HCT116 (cell line): Measurements from ENCODE around the gene PTGR3. TPM values are rescaled to one million over a fixed set of nuclear protein-coding genes. Genes with fewer than 3 reads are reported as not detected.

Source experiments
- ATAC-seq: fragments of 200-7000 bp; cut with Tn5 transposase; 2 replicates; pipeline ENCODE4 v1.9.1; 2020; ENCODE audit warnings: mild to moderate bottlenecking, moderate library complexity
- BruUV-seq: library from RNA; stranded (reverse); fragments of 400-500 nt; replicated peaks from 2 replicates; lab custom pipeline; 2021; lab: Mats Ljungman, UMichigan
- CTCF ChIA-PET: fragments of 300-600 bp; sonication (Branson Sonifier 250); formaldehyde crosslinking; loops from one replicate; lab custom pipeline; 2021; ENCODE audit warnings: antibody characterized with exemption; lab: Charles Lee
- POLR2A ChIA-PET: fragments of 300-600, 350-600 bp; sonication (Branson Sonifier 250); formaldehyde crosslinking; loops from one replicate; lab custom pipeline; 2021; ENCODE audit warnings: antibody characterized with exemption; lab: Charles Lee
- RAD21 ChIA-PET, 2 experiments: fragments of 300-600 bp; sonication (Branson Sonifier 250); formaldehyde crosslinking; loops; one replicate each; lab custom pipeline; 2023; ENCODE audit warnings: low total read pairs in 2 of 2; ENCODE audit not compliant: uncharacterized antibody in 2 of 2, unreplicated experiment in 2 of 2, low non-redundant PET in 1 of 2; lab: Charles Lee
- DNase-seq: peaks from one replicate; pipeline ENCODE4 v3.0.0-alpha.2; 2010; ENCODE audit warnings: low read depth, low spot score
- H2AFZ ChIP-seq: fragments of 200-600 bp; shearing (Covaris generic), sonication (generic); 2 replicates; pipeline ENCODE4 v1.6.1; 2017; ENCODE audit warnings: low read depth, mixed run types, mixed read lengths, antibody characterized with exemption, low read length; ENCODE audit not compliant: poor library complexity, severe bottlenecking
- H3K27ac ChIP-seq: 2 replicates; pipeline ENCODE4 v1.5.1; 2012; ENCODE audit warnings: low read depth, low read length
- H3K27me3 ChIP-seq: fragments of 200-600 bp; sonication (generic); 2 replicates; pipeline ENCODE4 v1.6.1; 2016; ENCODE audit warnings: mixed run types, low read length, mixed read lengths; ENCODE audit not compliant: insufficient read depth
- H3K36me3 ChIP-seq, 2 experiments: fragments of 200-500 bp in 1 of 2; fragments of 200-600 bp in 1 of 2; sonication (Bioruptor generic) in 1 of 2; sonication (generic) in 1 of 2; 2 replicates each; pipeline versions ENCODE4 v1.5.1 to v1.6.1; 2014 to 2016; ENCODE audit warnings: low read length in 2 of 2, inconsistent platforms in 1 of 2, mixed read lengths in 1 of 2, mixed run types in 1 of 2; ENCODE audit not compliant: insufficient read depth in 2 of 2, control insufficient read depth in 1 of 2
- H3K4me1 ChIP-seq, 2 experiments: fragments of 200-600 bp in 1 of 2; sonication (generic) in 1 of 2; 2 replicates each; pipeline versions ENCODE4 v1.5.1 to v1.6.1; 2012 to 2017; ENCODE audit warnings: low read length in 2 of 2, inconsistent platforms in 1 of 2, mild to moderate bottlenecking in 1 of 2, mixed read lengths in 1 of 2, mixed run types in 1 of 2, moderate library complexity in 1 of 2; ENCODE audit not compliant: insufficient read depth in 2 of 2, control insufficient read depth in 1 of 2
- H3K4me2 ChIP-seq: fragments of 200-600 bp; sonication (generic); 2 replicates; pipeline ENCODE4 v1.6.1; 2017; ENCODE audit warnings: mixed run types, low read length, mixed read lengths
- H3K4me3 ChIP-seq, 2 experiments: fragments of 200-600 bp in 1 of 2; sonication (generic) in 1 of 2; replicated peaks in 1 of 2; 2 replicates each; pipeline ENCODE4 v1.5.1; 2011 to 2016; ENCODE audit warnings: low read length in 2 of 2, control low read depth in 1 of 2, low read depth in 1 of 2, mild to moderate bottlenecking in 1 of 2, mixed read lengths in 1 of 2, mixed run types in 1 of 2
- H3K79me2 ChIP-seq: fragments of 200-600 bp; sonication (generic); 2 replicates; pipeline ENCODE4 v1.6.1; 2017; ENCODE audit warnings: mild to moderate bottlenecking, mixed run types, low read length, moderate library complexity, mixed read lengths; ENCODE audit not compliant: insufficient read depth
- H3K9ac ChIP-seq: fragments of 200-600 bp; sonication (generic); 2 replicates; pipeline ENCODE4 v1.6.1; 2016; ENCODE audit warnings: low read length, mixed read lengths
- H3K9me2 ChIP-seq: fragments of 200-600 bp; sonication (generic), shearing (Covaris generic); 2 replicates; pipeline ENCODE4 v1.6.1; 2017; ENCODE audit warnings: mixed run types, mild to moderate bottlenecking, moderate library complexity; ENCODE audit not compliant: insufficient read depth
- H3K9me3 ChIP-seq, 2 experiments: fragments of 200-500 bp in 1 of 2; fragments of 200-600 bp in 1 of 2; sonication (Bioruptor generic) in 1 of 2; sonication (generic) in 1 of 2; 2 replicates each; pipeline ENCODE4 v1.6.1; 2014 to 2017; ENCODE audit warnings: low read length in 2 of 2, mixed read lengths in 2 of 2, inconsistent platforms in 1 of 2, low read depth in 1 of 2, mild to moderate bottlenecking in 1 of 2, mixed run types in 1 of 2, moderate library complexity in 1 of 2; ENCODE audit not compliant: control insufficient read depth in 1 of 2, insufficient read depth in 1 of 2
- H4K20me1 ChIP-seq: fragments of 200-600 bp; sonication (generic), shearing (Covaris generic); 2 replicates; pipeline ENCODE4 v1.6.1; 2017; ENCODE audit warnings: mixed run types, mild to moderate bottlenecking, moderate library complexity; ENCODE audit not compliant: insufficient read depth
- CEBPB ChIP-seq: IDR thresholded peaks from 2 replicates; pipeline ENCODE4 v1.6.1; 2012; ENCODE audit warnings: low read depth
- ELF1 ChIP-seq: IDR thresholded peaks from 2 replicates; pipeline ENCODE4 v1.6.1; 2012; ENCODE audit warnings: low read depth, borderline replicate concordance
- EZH2 ChIP-seq: fragments of 200-600 bp; sonication (generic); IDR thresholded peaks from 2 replicates; pipeline ENCODE4 v1.6.1; 2017; ENCODE audit warnings: antibody characterized with exemption, mixed run types
- FOSL1 ChIP-seq: IDR thresholded peaks from 2 replicates; pipeline ENCODE4 v1.6.1; 2012; ENCODE audit warnings: low read depth
- POLR2A ChIP-seq: IDR thresholded peaks from 2 replicates; pipeline ENCODE4 v1.7.0; 2011; ENCODE audit warnings: borderline replicate concordance; ENCODE audit not compliant: insufficient read depth, insufficient read length; ENCODE audit errors: extremely low read depth
- POLR2AphosphoS5 ChIP-seq: IDR thresholded peaks from 2 replicates; pipeline ENCODE4 v1.6.1; 2011; ENCODE audit warnings: mild to moderate bottlenecking, low read depth, low read length, moderate library complexity
- RAD21 ChIP-seq: IDR thresholded peaks from 2 replicates; pipeline ENCODE4 v1.6.1; 2012; ENCODE audit warnings: low read depth, mild to moderate bottlenecking
- ZNF274 ChIP-seq: fragments of 200-500 bp; sonication (Bioruptor generic); IDR thresholded peaks from 2 replicates; pipeline ENCODE4 v1.6.1; 2014; ENCODE audit warnings: mild to moderate bottlenecking, low read depth, low read length, inconsistent platforms
- intact Hi-C: fragments of 100-400 bp; cut with micrococcal nuclease; formaldehyde crosslinking; loops from 2 replicates; pipeline ENCODE4 v1.10.0; 2022
- total RNA-seq: library from RNA; stranded (reverse); gene quantifications from one replicate; pipeline ENCODE4 v1.2.1, GENCODE V29; 2021; ENCODE audit not compliant: unreplicated experiment
- TF ChIP-seq, protein P1 (sequence below): IDR thresholded peaks from 2 replicates; pipeline ENCODE4 v1.6.1; 2012; ENCODE audit warnings: low read depth
- TF ChIP-seq, protein P2 (sequence below): IDR thresholded peaks from 2 replicates; pipeline ENCODE4 v1.6.1; 2012
- TF ChIP-seq, protein P3 (sequence below): IDR thresholded peaks from 2 replicates; pipeline ENCODE4 v1.6.1; 2012
- TF ChIP-seq, protein P4 (sequence below): IDR thresholded peaks from 2 replicates; pipeline ENCODE4 v1.6.1; 2011; ENCODE audit warnings: mild to moderate bottlenecking, low read length, moderate library complexity; ENCODE audit not compliant: insufficient replicate concordance; ENCODE audit errors: extremely low read depth

PTGR3 gene
- total RNA-seq, 1 experiment from 2014 or later: 25.3 TPM

DNA sequence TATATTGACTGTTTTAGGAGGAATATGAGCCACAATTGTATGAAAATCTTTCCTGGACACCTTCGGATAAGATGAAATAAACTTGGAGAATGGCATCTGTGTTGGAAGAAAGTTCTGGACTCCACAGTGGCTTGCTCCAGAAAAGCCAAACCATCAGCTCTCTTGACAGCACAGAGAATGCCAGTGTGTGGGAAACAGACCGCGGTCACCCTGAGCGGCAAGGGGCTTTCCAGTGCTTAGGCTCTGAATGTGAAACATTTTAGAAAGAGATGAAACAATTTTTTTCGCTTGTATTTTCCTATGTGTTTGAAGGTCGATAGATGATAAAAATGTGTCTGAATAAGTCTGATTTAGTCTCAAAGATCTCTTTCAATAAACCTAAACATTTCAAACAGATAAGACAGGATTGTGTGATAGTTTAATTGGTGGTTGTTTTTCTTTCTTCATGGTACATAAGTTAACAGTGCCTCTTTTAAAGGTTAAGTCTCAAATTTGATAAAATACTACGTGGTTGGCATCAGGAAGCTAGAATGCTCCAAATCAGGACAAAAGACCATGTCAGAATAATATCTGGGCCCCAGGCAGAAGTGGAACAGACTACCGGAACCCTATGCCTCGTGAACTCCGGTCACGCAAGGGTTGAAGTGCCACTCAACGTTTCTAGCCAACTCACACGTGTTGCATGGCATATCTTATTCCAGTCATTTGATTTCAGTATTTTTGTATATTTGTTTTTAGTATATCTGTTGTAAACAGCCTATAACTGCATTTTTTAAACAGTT, 28.9 kb downstream of the PTGR3 start (continued):
- TF ChIP-seq, protein P1, sequence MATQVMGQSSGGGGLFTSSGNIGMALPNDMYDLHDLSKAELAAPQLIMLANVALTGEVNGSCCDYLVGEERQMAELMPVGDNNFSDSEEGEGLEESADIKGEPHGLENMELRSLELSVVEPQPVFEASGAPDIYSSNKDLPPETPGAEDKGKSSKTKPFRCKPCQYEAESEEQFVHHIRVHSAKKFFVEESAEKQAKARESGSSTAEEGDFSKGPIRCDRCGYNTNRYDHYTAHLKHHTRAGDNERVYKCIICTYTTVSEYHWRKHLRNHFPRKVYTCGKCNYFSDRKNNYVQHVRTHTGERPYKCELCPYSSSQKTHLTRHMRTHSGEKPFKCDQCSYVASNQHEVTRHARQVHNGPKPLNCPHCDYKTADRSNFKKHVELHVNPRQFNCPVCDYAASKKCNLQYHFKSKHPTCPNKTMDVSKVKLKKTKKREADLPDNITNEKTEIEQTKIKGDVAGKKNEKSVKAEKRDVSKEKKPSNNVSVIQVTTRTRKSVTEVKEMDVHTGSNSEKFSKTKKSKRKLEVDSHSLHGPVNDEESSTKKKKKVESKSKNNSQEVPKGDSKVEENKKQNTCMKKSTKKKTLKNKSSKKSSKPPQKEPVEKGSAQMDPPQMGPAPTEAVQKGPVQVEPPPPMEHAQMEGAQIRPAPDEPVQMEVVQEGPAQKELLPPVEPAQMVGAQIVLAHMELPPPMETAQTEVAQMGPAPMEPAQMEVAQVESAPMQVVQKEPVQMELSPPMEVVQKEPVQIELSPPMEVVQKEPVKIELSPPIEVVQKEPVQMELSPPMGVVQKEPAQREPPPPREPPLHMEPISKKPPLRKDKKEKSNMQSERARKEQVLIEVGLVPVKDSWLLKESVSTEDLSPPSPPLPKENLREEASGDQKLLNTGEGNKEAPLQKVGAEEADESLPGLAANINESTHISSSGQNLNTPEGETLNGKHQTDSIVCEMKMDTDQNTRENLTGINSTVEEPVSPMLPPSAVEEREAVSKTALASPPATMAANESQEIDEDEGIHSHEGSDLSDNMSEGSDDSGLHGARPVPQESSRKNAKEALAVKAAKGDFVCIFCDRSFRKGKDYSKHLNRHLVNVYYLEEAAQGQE: no peak
- TF ChIP-seq ZNF274 (no peak), POLR2AphosphoS5 (no peak), POLR2A (no peak), ELF1 (no peak)
- TF ChIP-seq, protein P2, sequence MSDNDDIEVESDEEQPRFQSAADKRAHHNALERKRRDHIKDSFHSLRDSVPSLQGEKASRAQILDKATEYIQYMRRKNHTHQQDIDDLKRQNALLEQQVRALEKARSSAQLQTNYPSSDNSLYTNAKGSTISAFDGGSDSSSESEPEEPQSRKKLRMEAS: no peak

DNA sequence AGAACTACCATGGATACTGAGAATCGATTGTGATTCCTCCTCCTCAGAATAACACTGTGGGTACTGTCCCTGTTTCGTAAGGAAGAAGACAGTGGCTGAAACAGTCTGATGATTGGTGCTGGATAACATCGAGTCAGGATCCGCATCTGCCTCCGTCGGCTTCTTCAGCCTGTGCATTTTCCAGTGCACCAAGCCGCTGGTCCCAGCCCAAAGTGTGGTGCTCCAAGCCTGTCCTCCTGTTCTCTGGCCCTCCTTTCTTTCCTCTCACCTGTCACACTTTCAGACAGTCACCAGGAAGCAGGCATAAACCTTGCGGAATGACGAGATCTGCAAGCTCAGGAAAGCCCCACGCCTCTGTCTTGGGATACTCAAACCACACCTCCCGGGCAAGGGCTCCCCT, 30.6 kb downstream of the PTGR3 start:
- no peak overlapping the region for H3K4me3 ChIP-seq
- H3K79me2 ChIP-seq: no peaks in the 10 kb centered on the region
- H3K36me3 ChIP-seq: no peaks in the 10 kb centered on the region
- intact Hi-C loops: no loop called here
- H3K9me2 ChIP-seq: no peaks in the 10 kb centered on the region
- H3K4me1 ChIP-seq: peaks cover 2 to 10% of the 10 kb centered on the region in 2 experiments
- no peak overlapping the region for H3K4me2 ChIP-seq
- no peaks in the 10 kb centered on the region for H4K20me1 ChIP-seq
- ATAC-seq (no peak), DNase-seq (no peak)
- no peak overlapping the region for H2AFZ ChIP-seq
- BruUV-seq: no TSS peak
- ChIA-PET POLR2A (no interaction called here), CTCF (no interaction called here), RAD21 (no interaction called here)
- no peaks in the 10 kb centered on the region for H3K9me3 ChIP-seq
- H3K9ac ChIP-seq: no peak overlapping the region
- no peaks in the 10 kb centered on the region for H3K27me3 ChIP-seq
- H3K27ac ChIP-seq: no peak overlapping the region
- TF ChIP-seq, protein P1: no peak
- TF ChIP-seq FOSL1 (no peak), EZH2 (no peak), POLR2AphosphoS5 (no peak), CEBPB (no peak), RAD21 (no peak)
- TF ChIP-seq, protein P3, sequence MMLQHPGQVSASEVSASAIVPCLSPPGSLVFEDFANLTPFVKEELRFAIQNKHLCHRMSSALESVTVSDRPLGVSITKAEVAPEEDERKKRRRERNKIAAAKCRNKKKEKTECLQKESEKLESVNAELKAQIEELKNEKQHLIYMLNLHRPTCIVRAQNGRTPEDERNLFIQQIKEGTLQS: no peak
- TF ChIP-seq, protein P4, sequence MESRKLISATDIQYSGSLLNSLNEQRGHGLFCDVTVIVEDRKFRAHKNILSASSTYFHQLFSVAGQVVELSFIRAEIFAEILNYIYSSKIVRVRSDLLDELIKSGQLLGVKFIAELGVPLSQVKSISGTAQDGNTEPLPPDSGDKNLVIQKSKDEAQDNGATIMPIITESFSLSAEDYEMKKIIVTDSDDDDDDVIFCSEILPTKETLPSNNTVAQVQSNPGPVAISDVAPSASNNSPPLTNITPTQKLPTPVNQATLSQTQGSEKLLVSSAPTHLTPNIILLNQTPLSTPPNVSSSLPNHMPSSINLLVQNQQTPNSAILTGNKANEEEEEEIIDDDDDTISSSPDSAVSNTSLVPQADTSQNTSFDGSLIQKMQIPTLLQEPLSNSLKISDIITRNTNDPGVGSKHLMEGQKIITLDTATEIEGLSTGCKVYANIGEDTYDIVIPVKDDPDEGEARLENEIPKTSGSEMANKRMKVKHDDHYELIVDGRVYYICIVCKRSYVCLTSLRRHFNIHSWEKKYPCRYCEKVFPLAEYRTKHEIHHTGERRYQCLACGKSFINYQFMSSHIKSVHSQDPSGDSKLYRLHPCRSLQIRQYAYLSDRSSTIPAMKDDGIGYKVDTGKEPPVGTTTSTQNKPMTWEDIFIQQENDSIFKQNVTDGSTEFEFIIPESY: no peak
